Liver (tissue), 9 donors: ENCODE measurements around the gene PNMA6F. TPM values are rescaled to one million over a fixed set of nuclear protein-coding genes. Genes with fewer than 3 reads are reported as not detected.

Experiments
- DNase-seq: peaks from one replicate; pipeline ENCODE4 v3.0.0-alpha.2; 2017; ENCODE audit warnings: low spot score
- H3K27ac ChIP-seq, 2 donors: one replicate each; pipeline ENCODE4 v1.7.0; 2013; ENCODE audit warnings: inconsistent platforms in 2 of 2, low read length in 2 of 2, control low read depth in 1 of 2, low read depth in 1 of 2, mild to moderate bottlenecking in 1 of 2
- H3K27me3 ChIP-seq, 4 donors: one replicate each; pipeline versions ENCODE4 v1.6.1 to v1.7.0; 2013; ENCODE audit warnings: low read length in 3 of 4, inconsistent platforms in 1 of 4, mild to moderate bottlenecking in 1 of 4, moderate library complexity in 1 of 4; ENCODE audit not compliant: control insufficient read depth in 4 of 4, insufficient read depth in 4 of 4
- H3K36me3 ChIP-seq, 4 donors: one replicate each; pipeline versions ENCODE4 v1.6.1 to v1.7.0; 2013; ENCODE audit warnings: low read length in 3 of 4, mild to moderate bottlenecking in 3 of 4, low read depth in 1 of 4, moderate library complexity in 1 of 4; ENCODE audit not compliant: control insufficient read depth in 4 of 4, insufficient read depth in 3 of 4
- H3K4me1 ChIP-seq, 4 donors: one replicate each; pipeline versions ENCODE4 v1.6.1 to v1.7.0; 2013; ENCODE audit warnings: low read length in 3 of 4, mild to moderate bottlenecking in 3 of 4, moderate library complexity in 1 of 4; ENCODE audit not compliant: control insufficient read depth in 4 of 4, insufficient read depth in 4 of 4
- H3K4me3 ChIP-seq, 3 donors: one replicate each; pipeline versions ENCODE4 v1.6.1 to v1.7.0; 2013; ENCODE audit warnings: low read length in 3 of 3, control low read depth in 1 of 3, low read depth in 1 of 3, mild to moderate bottlenecking in 1 of 3
- H3K9ac ChIP-seq, 2 donors: one replicate each; pipeline ENCODE4 v1.7.0; 2013; ENCODE audit warnings: low read length in 2 of 2, mild to moderate bottlenecking in 2 of 2, moderate library complexity in 2 of 2, control low read depth in 1 of 2, low read depth in 1 of 2
- H3K9me3 ChIP-seq, 4 donors: one replicate each; pipeline versions ENCODE4 v1.6.1 to v1.7.0; 2013; ENCODE audit warnings: low read length in 3 of 4; ENCODE audit not compliant: control insufficient read depth in 4 of 4
- ATF3 ChIP-seq: IDR thresholded peaks from 2 replicates; pipeline ENCODE4 v1.6.1; 2016; ENCODE audit warnings: antibody characterized with exemption
- CTCF ChIP-seq: fragments of 150-350 bp; IDR thresholded peaks from 2 replicates; pipeline ENCODE4 v1.5.1; 2017; ENCODE audit warnings: improper control_type of control experiment, low read depth, low read length; ENCODE audit not compliant: missing input control
- EGR1 ChIP-seq, 2 donors: IDR thresholded peaks; 2 replicates each; pipeline ENCODE4 v1.6.1; 2016 to 2018; ENCODE audit warnings: antibody characterized with exemption in 2 of 2, low read depth in 2 of 2
- FOXA2 ChIP-seq: IDR thresholded peaks from 2 replicates; pipeline ENCODE4 v1.6.1; 2016; ENCODE audit warnings: antibody characterized with exemption
- GABPA ChIP-seq, 2 donors: IDR thresholded peaks in 1 of 2; conservative IDR thresholded peaks in 1 of 2; 2 replicates each; pipeline ENCODE4 v1.6.1; 2016; ENCODE audit warnings: antibody characterized with exemption in 2 of 2, mild to moderate bottlenecking in 1 of 2, moderate library complexity in 1 of 2
- HNF4A ChIP-seq, 2 donors: conservative IDR thresholded peaks; 2 replicates each; pipeline ENCODE4 v1.6.1; 2016; ENCODE audit warnings: antibody characterized with exemption in 2 of 2, mild to moderate bottlenecking in 2 of 2
- HNF4G ChIP-seq: IDR thresholded peaks from 2 replicates; pipeline ENCODE4 v1.6.1; 2016; ENCODE audit warnings: antibody characterized with exemption
- JUND ChIP-seq, 2 donors: IDR thresholded peaks; 2 replicates each; pipeline ENCODE4 v1.6.1; 2016; ENCODE audit warnings: antibody characterized with exemption in 2 of 2
- NR2F2 ChIP-seq: IDR thresholded peaks from 2 replicates; pipeline ENCODE4 v1.6.1; 2016; ENCODE audit warnings: antibody characterized with exemption
- RAD21 ChIP-seq, 2 donors: IDR thresholded peaks; 2 replicates each; pipeline ENCODE4 v1.6.1; 2016; ENCODE audit warnings: antibody characterized with exemption in 2 of 2, mild to moderate bottlenecking in 2 of 2
- REST ChIP-seq: IDR thresholded peaks from 2 replicates; pipeline ENCODE4 v1.6.1; 2016; ENCODE audit warnings: antibody characterized with exemption, mild to moderate bottlenecking
- RXRA ChIP-seq, 2 donors: IDR thresholded peaks; 2 replicates each; pipeline ENCODE4 v1.6.1; 2017 to 2018; ENCODE audit warnings: antibody characterized with exemption in 2 of 2, mild to moderate bottlenecking in 1 of 2
- SP1 ChIP-seq: IDR thresholded peaks from 2 replicates; pipeline ENCODE4 v1.6.1; 2018; ENCODE audit warnings: antibody characterized with exemption, mild to moderate bottlenecking
- TAF1 ChIP-seq: conservative IDR thresholded peaks from 2 replicates; pipeline ENCODE4 v1.6.1; 2016; ENCODE audit warnings: antibody characterized with exemption, mild to moderate bottlenecking
- YY1 ChIP-seq: IDR thresholded peaks from 2 replicates; pipeline ENCODE4 v1.6.1; 2016; ENCODE audit warnings: antibody characterized with exemption, mild to moderate bottlenecking
- ZBTB33 ChIP-seq: IDR thresholded peaks from 2 replicates; pipeline ENCODE4 v1.6.1; 2016; ENCODE audit warnings: antibody characterized with exemption
- WGBS: extraction: QIAGEN DNeasy Blood & Tissue Kit; methylation state at CpG from one replicate; pipeline ENCODE4 v1.1.7; 2013; 5-methylcytosine and 5-hydroxymethylcytosine counted together
- polyA plus RNA-seq, 2 donors: library from polyadenylated mRNA; stranded (reverse) in 1 of 2; unstranded in 1 of 2; fragments of 200-250 nt in 1 of 2; fragments of >200 nt in 1 of 2; fragmentation: Nextera tagmentation in 1 of 2; extraction: Ambion mirVana in 1 of 2; gene quantifications; one replicate each; pipeline versions ENCODE4 v1.2.1 to v1.2.3, GENCODE V29; 2013 to 2015
- total RNA-seq, 2 donors: library from RNA; depleted of rRNA; stranded (reverse); fragments of >200 nt; gene quantifications; one replicate each; pipeline ENCODE4 v1.2.3, GENCODE V29; 2014
- TF ChIP-seq, protein P1 (sequence below): IDR thresholded peaks from 2 replicates; pipeline ENCODE4 v1.6.1; 2016; ENCODE audit warnings: antibody characterized with exemption
- donor health status: healthy.
- donor health status: healthy.
- donor health status: healthy.
- donor health status: healthy.
- donor health status: healthy.

PNMA6F gene
- total and polyA plus RNA-seq, 4 donors = not detected

DNA sequence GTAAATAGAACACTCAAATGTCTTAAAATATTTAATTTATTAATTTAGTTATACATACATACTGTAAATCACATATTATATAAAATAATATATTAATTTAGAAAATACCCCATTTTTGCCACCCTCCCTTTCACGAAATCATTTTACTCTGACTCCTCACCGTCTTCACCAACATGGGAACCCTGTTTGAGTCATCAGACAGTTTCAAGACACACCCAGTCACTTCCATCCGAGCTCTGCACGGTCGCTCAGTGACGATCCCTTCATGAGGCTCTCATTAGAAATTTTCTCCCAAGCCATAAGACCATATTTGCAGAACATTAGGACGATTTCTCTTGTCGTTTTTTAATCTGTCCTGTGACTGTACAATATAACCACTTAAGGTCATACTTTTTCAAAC lies 26.9 kb upstream of the PNMA6F start:
- Histone ChIP-seq H3K36me3 (peaks cover 8 to 42% (median 13%) of the 10 kb centered on the region in 4 donors), H3K27me3 (no peaks in the 10 kb centered on the region), H3K4me3 (no peak overlapping the region), H3K9ac (no peak overlapping the region), H3K27ac (no peak overlapping the region), H3K4me1 (no peaks in the 10 kb centered on the region), H3K9me3 (no peaks in the 10 kb centered on the region)
- 93% methylated on average over 8 of the region's 8 CpGs for WGBS
- DNase-seq = no peak
- no peak for TF ChIP-seq JUND (IDR thresholded peaks at IDR 0.05)
- no peak for TF ChIP-seq HNF4A (conservative IDR thresholded peaks at IDR 0.05)
- TF ChIP-seq HNF4G = no peak
- no peak for TF ChIP-seq FOXA2
- TF ChIP-seq SP1 = no peak
- TF ChIP-seq GABPA (IDR thresholded peaks at IDR 0.05 in 1 of 2, conservative IDR thresholded peaks at IDR 0.05 in 1 of 2) = no peak
- TF ChIP-seq NR2F2 = no peak
- no peak for TF ChIP-seq ZBTB33
- no peak for TF ChIP-seq CTCF
- no peak for TF ChIP-seq ATF3
- no peak for TF ChIP-seq RXRA (IDR thresholded peaks at IDR 0.05)

GRCh38 chrX:153347530-153347929 lies 26.0 kb upstream of the PNMA6F start:
- 97% methylated on average over 38 of the region's 38 CpGs for WGBS
- H3K36me3 ChIP-seq = peaks cover 8 to 42% (median 13%) of the 10 kb centered on the region in 4 donors

More at GRCh38 chrX:153347530-153347929, 26.0 kb upstream of the PNMA6F start:
- Histone ChIP-seq H3K4me1 (no peaks in the 10 kb centered on the region), H3K9me3 (no peaks in the 10 kb centered on the region), H3K27me3 (no peaks in the 10 kb centered on the region), H3K9ac (no peak overlapping the region), H3K27ac (no peak overlapping the region), H3K4me3 (no peak overlapping the region)
- DNase-seq = no peak
- TF ChIP-seq RAD21 (IDR thresholded peaks at IDR 0.05) (no peak), HNF4A (conservative IDR thresholded peaks at IDR 0.05) (no peak), FOXA2 (no peak), GABPA (IDR thresholded peaks at IDR 0.05 in 1 of 2, conservative IDR thresholded peaks at IDR 0.05 in 1 of 2) (no peak), EGR1 (IDR thresholded peaks at IDR 0.05; ENCODE audit: low read depth in 2 of 2) (no peak), HNF4G (no peak), YY1 (no peak), SP1 (no peak), ATF3 (no peak), NR2F2 (no peak), TAF1 (no peak), RXRA (IDR thresholded peaks at IDR 0.05) (no peak), ZBTB33 (no peak), REST (no peak)
- TF ChIP-seq, protein P1, sequence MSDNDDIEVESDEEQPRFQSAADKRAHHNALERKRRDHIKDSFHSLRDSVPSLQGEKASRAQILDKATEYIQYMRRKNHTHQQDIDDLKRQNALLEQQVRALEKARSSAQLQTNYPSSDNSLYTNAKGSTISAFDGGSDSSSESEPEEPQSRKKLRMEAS = no peak
